Measurements from ENCODE around the gene IFI27. TPM values are rescaled to one million over a fixed set of nuclear protein-coding genes. Genes with fewer than 3 reads are reported as not detected.
A peak's percentile ranks its signal among the peaks of the same experiment; 100 is the strongest.

Gene IFI27
- total RNA-seq, 1 donor from 2014 or later = 15.5 TPM

DNA sequence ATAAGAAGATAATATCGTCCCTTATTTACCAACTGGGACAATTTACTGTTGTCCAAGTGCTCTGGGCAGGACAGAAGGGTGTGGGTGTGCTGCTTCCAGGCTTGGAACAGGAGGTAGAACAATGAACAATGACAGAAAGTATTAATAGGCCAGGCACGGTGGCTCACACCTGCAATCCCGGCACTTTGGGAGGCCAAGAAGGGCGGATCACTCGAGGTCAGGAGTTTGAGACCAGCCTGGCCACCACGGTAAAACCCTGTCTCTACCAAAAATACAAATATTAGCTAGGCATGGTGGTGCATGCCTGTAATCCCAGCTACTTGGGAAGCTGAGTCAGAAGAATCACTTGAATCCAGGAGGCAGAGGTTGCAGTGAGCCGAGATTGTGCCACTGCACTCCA is 2.5 kb downstream of the IFI27 start:
- peak; percentile 29 for DNase-seq (ENCODE audit: extremely low spot score, unreplicated experiment)
- TF ChIP-seq CTCF (conservative IDR thresholded peaks at IDR 0.05) = no peak
- H3K4me1 Mint-ChIP-seq (ENCODE audit: unreplicated experiment) = peaks cover 7% of the 10 kb centered on the region
- peaks cover 10% of the 10 kb centered on the region for H3K27me3 Mint-ChIP-seq
- H3K36me3 Mint-ChIP-seq = peaks cover under 1% of the 10 kb centered on the region
- H3K4me3 Mint-ChIP-seq = no peak overlapping the region
- H3K9me3 Mint-ChIP-seq = no peaks in the 10 kb centered on the region
- no peak overlapping the region for H3K27ac Mint-ChIP-seq

GRCh38 chr14:94113490-94113889 is 3.0 kb downstream of the IFI27 start:
- H3K4me1 Mint-ChIP-seq (ENCODE audit: unreplicated experiment) = peaks cover 7% of the 10 kb centered on the region
- no peak overlapping the region for H3K4me3 Mint-ChIP-seq
- H3K9me3 Mint-ChIP-seq = no peaks in the 10 kb centered on the region
- H3K36me3 Mint-ChIP-seq = no peaks in the 10 kb centered on the region
- peaks cover 10% of the 10 kb centered on the region for H3K27me3 Mint-ChIP-seq
- no peak for TF ChIP-seq CTCF (conservative IDR thresholded peaks at IDR 0.05)
- no peak overlapping the region for H3K27ac Mint-ChIP-seq
- DNase-seq (ENCODE audit: extremely low spot score, unreplicated experiment) = peak; percentile 44

DNA sequence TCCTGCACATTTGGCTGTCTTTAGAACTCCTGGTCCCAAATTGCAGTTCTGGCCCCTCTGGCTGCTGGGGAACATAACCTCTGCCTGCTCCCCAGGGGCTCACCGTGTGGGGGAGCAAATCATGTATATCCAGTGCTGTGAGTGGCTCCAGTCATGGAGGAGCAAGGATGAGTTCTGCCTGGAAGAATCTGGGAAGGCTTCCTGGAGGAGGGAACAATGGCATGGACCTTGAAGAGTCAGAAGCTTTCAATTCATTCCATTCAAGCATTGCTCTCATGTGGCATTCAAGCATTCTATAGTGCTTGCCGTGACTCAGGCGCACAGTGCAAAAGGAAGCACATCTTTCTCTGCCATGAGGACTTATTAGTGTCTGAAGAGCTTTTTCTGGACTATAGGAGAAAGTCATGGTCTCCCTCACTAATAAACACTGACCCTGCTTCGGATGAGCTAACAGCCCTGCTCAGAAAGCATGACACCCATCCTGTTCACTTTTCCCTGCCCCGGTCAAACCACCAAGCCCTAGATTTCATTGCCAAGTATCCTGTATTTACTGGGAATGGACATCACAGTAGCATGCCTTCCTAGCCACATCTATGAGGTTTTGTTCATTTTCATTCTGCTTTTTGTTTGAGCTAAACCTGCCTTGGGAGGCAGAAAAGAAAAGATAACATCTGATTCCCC is 3.5 kb downstream of the IFI27 start:
- Mint-ChIP-seq H3K27ac (no peak overlapping the region), H3K9me3 (no peaks in the 10 kb centered on the region), H3K4me1 (ENCODE audit: unreplicated experiment) (peaks cover 7% of the 10 kb centered on the region), H3K4me3 (no peak overlapping the region), H3K36me3 (no peaks in the 10 kb centered on the region), H3K27me3 (peaks cover 10% of the 10 kb centered on the region)
- no peak for TF ChIP-seq CTCF (conservative IDR thresholded peaks at IDR 0.05)
- DNase-seq (ENCODE audit: extremely low spot score, unreplicated experiment) = peak; percentile 47

DNA sequence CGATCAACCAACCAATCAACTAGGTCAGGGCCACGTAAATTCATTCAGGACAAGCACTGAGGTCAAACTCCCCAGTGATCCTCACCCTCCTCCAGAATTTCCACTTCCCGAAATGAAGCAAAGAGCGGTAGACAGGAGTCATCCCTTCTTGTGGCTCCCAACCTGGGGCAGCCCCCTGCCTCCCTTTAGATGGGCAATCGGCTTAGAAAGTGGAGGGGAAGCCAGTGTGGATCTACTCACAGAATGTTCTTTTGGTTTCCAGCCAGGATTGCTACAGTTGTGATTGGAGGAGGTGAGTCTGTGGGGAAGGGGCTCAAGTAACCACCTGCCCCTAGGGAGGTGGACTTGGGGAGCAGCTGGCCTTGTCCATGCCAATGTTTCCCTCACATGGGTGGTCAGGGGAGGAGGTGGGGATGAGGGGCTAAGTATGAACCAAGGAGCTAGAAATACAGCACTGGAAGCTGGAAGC is 4.1 kb downstream of the IFI27 start:
- H3K27ac Mint-ChIP-seq = no peak overlapping the region
- no peak for TF ChIP-seq CTCF (conservative IDR thresholded peaks at IDR 0.05)
- no peaks in the 10 kb centered on the region for H3K36me3 Mint-ChIP-seq
- peaks cover 7% of the 10 kb centered on the region for H3K4me1 Mint-ChIP-seq (ENCODE audit: unreplicated experiment)
- DNase-seq (ENCODE audit: extremely low spot score, unreplicated experiment) = peak; percentile 49
- no peaks in the 10 kb centered on the region for H3K9me3 Mint-ChIP-seq
- H3K27me3 Mint-ChIP-seq = peaks cover 10% of the 10 kb centered on the region
- H3K4me3 Mint-ChIP-seq = no peak overlapping the region

DNA sequence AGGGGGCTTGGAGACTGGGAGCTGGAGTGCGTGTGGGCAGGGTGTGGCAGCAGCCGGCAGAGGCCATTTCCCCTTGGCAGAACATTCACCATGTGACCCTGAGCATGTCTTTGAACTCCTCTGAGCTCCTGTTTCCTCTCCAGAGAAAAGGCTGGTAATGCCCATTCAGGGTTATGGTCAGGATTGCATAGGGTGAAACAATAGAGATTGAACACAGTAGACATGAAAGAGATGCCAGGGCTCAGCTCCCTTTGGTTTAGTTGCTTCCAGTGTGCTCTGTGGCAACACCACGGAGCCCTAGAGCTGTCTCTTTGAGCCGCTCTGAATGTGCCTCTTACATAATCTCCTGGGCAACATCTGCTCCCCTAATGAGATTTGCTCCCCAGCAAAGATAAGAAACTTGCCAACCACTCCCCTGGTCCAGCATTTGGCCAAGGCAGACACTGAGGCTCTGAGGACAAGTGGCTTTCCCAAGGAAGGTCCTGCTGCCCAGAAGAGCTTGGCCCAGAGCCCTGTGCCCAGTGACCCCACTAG is 4.6 kb downstream of the IFI27 start:
- H3K27ac Mint-ChIP-seq = no peak overlapping the region
- H3K9me3 Mint-ChIP-seq = no peaks in the 10 kb centered on the region
- H3K4me1 Mint-ChIP-seq (ENCODE audit: unreplicated experiment) = peaks cover 4% of the 10 kb centered on the region
- TF ChIP-seq CTCF (conservative IDR thresholded peaks at IDR 0.05) = no peak
- H3K36me3 Mint-ChIP-seq = no peaks in the 10 kb centered on the region
- H3K4me3 Mint-ChIP-seq = no peak overlapping the region
- DNase-seq (ENCODE audit: extremely low spot score, unreplicated experiment) = peak; percentile 43
- peaks cover 10% of the 10 kb centered on the region for H3K27me3 Mint-ChIP-seq

Measured in type B pancreatic cell (in vitro differentiated cells).